EH (cell line): Measurements from ENCODE around the gene TNS1.
A peak's percentile ranks its signal among the peaks of the same experiment; 100 is the strongest.

Experiments
- DNase-seq: peaks from one replicate; pipeline ENCODE4 v3.0.0-alpha.2; 2015; ENCODE audit warnings: low read depth

The TNS1 gene

DNA sequence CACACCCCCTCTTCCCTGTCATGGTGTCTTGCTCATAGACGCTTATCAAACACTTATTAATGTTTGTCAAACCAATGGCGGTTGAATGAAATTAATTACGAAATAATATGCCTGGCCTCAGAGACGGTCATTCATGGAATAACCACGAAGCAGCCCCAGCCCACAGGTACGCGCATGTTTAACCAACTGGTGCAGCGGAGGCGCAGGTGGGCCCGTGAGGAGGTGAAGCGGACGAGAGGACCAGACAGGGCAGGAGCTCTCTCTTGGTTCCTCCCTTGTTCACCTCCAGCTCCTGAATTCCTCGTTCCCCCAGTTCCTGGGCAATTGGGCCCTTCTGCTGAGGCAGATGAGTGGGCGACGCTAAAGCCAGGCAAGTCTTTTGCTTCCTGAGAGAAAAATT is 169.8 kb downstream of the TNS1 start:
- no peak for DNase-seq

DNA sequence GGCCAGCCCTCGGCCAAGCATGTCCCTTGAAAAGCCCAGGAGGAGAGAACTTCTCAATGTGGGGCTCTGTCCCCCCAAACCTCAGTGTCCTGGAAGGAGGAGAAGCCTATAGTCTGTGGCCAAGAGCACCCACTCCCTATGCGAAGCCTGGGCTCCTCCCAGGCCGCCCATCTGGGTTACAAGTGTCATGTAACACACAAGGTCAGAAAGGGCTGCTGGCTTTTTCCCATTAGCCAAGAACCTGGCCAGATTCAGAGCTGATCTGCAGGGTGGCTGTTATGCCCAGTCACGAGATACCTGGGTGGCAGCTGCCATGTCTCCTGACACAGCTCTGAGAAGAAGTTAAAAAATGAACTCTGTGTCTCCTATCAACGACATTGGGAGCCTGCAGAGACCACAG is 170.7 kb downstream of the TNS1 start:
- no peak for DNase-seq

DNA sequence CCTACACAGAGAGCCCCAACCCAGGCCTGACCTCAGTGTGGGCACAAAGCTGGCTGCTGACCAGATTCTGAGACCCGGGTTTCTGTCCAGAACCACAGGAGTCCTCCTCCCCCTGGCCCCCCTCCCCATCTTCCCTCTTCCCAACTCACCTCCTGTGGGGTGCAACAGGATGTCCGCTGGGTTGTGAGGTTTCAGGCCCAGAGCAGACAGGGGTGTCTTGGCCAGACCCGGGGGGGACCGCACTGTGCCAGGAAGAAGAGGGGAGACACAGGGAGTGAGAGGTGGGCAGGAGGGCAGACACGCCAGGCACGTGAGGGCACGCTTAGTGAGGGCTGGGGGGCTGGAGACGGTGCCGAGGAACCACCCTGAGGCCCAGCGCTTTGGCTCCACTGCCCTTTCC is 171.5 kb downstream of the TNS1 start:
- DNase-seq: no peak

DNA sequence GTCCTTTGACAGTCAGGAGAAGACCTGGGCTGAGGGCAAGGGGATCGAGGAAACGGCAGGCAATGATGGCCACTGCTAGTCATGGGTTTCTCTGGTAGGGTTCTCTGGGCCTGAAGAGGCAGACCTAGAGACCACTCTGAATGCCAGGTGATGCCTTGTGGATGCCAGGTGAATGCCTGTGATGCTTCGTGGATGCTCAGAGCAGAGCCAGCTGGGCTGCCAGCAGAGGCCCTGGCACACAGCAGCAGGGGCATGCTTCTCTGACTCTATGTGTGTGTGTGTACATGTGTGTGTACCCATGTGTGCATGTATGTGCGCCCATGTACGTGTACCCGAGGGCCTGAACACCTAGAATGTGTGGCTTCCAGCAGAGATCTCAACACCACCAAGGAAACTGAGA is 172.0 kb downstream of the TNS1 start:
- DNase-seq: no peak

DNA sequence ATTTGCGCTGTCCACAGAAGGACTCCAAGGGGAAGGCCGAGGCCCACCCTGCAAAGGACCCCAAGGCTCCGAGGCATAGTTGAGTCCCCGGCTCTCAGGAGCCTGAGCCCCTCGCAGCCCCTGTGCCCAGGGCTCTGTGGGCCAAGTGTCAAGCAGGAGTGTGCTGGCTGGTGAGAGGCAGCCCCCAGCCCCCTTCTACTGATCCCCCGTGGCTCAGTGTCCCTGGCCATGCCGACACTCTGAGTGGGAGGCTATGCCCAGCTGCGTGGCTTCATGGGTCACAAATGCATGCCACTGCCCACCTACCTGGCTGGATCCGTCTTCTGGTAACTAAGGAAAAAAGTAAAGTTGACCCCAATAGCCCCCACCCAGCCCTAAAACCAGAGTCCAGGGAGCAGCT is 172.7 kb downstream of the TNS1 start:
- DNase-seq: no peak

DNA sequence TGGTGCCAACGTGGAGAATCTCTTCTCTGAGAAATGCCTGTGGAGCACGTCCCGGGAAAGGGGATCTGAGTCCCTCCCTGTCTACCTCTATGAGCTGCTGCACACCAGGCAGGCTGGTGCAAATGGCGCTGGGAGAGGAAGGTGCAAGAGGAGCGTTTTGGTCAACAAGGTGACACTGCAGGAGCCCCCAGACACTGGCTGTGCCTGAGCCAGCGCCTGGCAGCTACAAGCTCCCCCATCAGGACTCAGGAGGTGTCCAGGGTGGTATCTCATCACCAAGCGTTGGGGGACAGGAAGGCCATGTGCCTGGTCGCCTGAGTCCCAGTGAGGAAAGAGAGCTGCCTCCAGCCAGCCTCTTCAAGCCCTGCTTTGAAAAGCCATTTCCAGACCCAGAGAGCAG is 173.4 kb downstream of the TNS1 start:
- DNase-seq: no peak

DNA sequence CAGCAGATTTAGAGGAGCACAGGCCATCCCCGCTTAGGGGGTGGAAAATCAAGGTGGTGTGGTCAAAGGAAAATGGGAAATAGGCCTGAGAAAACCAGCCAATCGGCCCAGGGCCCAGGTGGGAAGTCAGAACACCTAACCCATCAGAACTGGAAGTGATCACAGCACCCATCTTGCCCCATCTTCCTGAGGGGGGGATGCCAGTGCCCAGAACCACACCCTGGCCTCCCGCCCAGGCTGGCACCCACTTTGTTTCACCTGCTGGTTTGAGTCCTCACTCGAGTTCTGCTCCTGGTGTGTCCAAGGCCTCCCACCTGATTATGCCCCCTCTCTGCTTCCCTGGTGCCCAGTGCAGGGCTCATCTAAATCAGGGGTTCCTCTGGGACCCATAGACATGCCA is 174.5 kb downstream of the TNS1 start:
- DNase-seq: no peak

DNA sequence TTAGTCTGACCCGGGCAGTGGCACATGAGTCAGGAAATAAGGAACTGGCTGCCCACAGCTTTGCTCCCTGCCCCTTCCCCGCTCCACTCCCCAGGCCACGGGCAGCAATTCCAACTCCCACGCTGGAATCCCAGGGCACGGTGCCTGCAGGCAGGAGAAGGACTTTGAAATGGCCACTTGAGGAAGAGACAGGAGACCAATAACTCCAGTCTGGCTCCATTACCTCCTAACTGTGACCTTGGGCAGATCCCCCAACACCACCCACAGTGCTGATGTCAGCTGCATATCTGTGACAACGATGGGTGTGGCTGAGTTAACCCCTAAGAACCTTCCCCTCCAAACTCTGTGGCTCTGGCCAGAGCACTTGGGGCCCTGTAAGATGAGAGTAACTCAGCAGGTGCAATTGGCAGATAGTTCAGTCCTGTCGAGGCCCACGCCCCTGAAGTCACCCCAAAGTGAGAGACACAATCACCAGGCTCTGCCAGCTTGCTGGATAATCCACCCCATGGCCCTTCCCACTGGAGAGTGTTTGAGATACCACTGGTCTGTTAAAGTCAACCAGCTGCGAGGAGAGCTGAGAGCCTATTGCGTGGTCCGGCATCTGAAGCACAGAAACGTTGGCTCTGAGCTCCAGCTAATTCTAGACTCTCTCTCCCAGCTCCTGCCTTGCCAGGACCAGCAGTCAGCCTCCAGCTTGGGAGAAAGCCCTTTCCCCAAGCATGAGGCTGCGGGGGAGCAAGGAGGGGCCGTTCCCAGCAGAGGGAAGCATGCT is 175.2 kb downstream of the TNS1 start:
- DNase-seq: peak; percentile 25

DNA sequence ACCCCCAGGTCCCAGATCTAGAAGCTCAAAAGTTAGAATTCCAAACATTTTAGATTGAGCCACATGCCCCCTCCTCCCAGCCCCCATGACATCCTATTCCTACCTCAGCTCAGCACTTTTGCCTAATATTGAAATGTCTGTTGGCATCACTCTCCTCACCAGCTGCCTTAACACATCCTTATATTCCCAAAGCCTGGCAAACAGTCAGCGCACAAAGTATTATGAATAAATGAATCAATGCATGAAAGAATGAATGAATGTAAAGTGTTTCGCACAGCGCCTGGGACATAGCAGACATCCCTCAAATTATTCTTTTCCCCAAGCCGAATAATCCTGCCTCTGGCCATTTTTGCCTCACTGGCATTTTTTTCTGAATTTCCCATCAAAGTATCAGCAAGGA is 175.8 kb downstream of the TNS1 start:
- DNase-seq: no peak

DNA sequence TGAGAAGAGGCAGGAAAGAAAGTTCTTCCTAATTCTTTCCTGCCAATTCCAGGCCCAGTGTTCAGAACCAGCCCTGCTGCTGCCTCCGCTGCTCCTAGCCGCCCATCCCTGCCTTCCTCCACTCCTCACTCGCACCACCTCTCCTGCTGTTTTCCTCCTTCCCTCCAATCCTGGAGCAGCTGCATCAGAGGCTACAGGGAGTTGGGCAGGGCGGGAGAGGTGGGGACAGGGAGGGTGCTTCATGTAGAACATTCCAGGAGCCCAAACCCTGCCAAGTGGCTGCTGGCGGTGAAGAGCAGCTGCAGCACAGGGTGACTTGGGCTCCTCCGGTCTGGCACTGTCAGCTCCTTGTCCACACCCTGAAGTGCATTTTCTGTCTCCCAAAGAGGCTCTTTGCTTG is 176.3 kb downstream of the TNS1 start:
- no peak for DNase-seq

DNA sequence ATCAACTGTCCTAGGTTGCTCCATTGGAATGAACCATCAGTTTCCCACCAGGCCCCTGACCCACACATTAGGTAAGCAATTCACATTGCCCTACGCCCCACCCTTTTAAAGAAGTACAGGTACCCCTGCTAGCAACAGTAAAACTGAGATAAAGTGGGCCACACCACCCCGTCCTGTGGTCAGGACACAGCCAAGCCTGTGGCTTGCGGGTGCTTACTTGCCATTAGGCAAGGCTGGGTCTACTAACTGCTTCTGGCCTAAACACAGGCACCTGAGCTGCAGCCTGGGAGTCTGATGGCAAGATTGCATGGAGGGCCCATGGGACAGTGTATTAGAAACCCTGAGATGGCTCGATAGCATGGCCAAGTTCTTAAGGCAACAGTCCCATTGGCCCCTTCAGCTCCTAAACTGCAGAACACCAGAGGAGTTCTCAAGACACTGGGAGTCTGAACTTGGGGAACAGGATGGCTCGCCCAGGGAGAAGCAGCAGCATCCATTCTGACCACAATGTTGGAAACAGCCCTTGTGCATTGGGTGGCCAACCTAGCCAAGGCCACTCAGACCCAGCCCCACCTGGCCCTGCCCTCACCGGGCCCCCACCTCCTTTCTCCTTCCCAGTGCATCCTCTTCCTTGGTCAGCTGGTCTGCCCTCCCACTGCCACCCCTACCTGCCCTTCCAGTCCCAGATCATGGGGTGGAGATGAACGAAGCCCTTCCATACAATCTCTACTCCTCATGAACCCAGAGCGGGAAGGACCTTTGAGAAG is 177.1 kb downstream of the TNS1 start:
- no peak for DNase-seq

DNA sequence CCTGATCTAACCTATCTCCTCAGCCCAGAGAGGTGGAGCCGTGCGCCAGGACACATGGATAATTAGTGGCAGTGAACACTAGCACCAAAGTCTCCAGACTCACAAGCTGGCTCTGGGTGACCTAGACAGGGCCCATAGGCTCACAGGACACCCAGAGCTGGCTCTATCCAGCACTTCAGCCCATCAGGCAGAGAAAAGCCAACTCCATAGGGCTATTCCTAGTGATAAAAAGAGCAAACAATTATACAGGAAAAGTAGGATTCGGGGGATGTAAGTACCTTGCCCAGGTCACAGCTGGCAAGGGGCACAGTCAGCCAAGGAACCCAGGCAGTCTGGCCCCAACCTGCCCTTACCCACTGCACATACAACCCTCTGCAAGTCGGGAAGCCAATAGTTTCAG is 178.6 kb downstream of the TNS1 start:
- no peak for DNase-seq

DNA sequence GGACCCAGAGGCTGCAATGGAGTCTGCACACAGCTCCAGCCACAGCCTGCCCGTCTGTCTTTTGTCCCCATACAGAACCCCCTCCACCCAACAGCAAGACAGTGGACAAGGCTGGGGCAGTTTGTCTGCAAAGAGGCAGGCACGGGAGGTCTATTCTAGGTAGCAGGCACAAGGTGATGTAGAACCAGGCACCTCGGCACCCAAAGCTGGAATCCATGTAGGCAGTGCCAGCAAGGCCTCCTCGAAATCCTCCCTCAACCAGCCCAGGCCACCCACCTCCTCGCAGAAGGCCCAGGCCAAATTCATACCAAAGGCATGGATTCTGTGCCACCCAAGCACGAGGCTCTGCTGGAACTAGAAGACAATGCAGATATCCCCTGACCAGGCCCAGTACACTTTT is 179.2 kb downstream of the TNS1 start:
- DNase-seq: no peak

DNA sequence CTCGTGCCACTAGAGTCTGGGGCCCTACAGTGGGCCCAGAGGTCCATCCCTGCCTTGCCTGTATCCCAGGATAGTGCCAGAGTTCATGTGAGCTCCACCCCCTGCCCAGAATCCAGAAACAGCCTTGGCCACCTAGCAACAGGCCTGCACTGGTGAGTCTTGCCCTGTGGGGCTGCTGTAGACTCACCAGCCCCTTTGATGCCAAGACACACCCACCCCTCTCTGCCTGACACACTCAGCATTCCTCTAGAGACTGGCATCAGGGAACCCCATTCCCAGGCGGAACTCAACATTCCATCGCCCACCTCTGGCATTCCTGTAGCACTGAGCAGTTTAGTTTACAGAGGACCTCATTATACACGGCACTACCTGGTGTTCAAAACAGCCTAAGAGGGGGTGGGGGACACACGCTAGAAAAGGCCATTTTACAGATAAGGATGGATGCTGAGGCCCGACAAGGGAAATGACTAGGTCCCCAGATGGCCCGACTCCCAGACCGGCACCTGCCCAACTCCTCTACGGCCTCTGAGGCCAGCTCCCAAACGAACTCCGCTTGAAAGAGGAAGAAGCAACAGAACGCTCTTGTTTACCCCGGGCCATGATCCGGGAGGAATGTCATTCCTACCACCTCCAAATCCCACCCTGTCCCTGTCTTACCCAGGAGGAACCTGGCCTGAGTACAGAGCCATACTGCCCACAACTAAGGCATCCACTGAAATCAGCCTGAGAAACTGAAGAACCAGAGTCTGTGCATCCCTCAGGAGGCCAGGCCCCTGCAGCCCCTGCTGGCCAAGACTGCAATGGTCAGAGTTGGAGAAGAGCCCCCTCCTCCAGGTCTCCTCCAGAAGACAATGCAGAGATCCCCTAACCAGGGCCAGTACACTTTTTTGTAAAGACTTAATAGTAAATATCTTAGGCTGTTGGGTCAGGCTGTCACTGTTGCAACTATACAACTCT is 180.2 kb downstream of the TNS1 start:
- DNase-seq: peak; percentile 38

DNA sequence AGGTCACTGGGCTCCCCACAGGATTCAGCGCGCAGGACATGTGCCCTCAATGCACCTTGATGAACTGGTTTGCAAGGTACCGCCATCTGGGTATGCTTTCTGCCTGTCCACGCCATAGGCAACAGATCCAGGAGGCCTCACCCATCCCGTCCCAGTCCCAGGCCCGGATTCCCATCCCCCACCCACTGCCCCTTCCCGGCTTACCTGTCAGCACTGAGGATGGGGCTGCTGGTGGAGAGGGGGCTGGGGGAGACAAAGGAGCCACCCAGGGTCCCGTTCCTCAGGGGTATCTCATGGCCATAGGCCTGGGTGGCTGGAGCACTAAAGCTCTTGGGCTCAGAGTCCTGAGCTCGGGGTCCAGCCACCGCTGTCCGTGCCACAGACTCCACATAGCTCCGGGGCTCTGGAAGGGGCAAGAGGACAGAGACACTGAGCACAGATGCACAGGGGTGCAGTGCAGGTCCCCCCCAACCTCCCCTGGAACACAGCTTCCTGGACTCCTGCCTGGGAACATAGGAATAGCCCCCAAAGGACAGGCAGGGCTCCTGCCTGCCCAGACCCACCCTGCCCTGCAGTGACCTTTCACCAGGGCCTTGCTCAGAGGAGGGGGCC is 181.2 kb downstream of the TNS1 start:
- no peak for DNase-seq

DNA sequence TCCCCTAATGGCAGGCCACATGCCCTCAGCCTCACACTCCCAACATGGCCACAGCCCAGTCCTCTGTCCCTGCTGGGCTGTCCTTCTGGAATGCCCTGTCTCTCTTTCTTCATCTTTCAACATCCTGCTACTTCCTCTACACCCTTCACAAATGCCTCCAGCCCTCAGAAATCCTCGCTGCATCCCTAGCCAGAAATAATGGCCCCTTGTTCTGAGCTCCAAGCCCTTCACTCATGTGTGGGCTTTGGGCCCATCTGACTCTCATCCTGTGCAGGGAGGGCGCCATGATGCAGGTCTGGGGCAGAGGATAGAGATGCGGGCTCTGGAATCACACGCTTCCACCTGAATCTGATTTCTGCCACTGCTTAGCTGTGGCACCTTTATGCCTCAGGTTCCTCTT is 181.9 kb downstream of the TNS1 start:
- DNase-seq: no peak

DNA sequence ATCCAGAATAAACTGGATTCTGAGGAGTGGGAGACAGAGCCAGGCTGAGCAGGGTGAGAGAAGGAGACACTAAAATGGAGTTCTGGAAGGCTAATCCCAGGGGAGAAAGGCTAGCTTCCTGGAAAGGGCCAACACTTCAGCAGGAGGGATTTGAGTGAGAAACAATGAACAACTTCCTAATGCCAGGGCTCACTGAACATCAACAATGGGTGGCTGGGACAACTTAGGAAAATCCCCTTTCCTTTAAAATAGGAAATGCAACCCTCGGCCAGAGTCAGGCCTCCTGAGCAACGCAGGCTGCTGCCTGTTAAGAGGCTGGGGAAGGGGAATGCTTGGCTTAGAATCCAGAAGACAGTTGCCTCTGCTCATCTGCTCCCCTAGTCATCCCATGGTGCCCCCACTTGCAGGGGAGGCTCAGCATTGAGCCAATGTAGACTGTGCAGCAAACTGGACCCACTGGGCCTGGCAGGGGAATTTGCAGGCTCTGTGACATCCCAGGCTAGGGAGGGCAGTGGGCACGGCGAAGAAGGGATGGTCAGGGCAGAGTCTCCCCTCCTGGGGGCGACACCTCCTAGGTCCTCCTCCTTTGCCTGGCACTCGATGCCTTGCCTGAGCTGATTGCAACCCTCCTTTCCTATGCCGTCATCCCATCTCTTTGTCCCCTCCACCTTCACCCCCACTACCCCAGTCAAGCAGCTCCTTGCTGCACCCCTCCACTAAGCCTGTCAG is 182.5 kb downstream of the TNS1 start:
- no peak for DNase-seq

DNA sequence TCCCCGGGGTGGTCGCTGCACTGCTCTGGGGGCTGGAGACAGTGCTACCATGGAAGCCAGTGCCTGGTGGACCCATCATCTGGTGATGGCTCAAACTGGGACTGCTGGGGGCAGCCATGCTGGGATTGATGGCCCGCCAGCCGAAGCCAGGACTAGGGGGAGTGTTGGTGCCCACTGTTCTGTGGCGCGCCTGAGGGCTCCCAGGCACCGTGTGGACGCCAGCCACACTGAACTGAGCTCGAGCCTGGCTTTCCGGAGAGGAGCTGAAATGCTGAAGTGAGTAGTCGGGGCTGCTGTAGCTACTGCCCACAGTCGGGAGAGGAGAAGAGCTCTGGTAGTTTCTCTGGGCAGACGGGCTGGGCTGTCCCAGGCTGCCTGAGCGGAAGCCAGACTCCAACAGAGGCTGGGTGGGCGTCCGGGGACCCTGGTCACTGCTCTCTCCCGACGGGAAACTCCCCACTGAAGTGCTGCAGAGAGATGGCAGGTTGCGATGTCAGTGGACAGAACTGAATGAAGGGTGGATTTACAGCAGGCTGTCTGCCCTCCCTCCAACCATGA is 184.4 kb downstream of the TNS1 start:
- DNase-seq: no peak

DNA sequence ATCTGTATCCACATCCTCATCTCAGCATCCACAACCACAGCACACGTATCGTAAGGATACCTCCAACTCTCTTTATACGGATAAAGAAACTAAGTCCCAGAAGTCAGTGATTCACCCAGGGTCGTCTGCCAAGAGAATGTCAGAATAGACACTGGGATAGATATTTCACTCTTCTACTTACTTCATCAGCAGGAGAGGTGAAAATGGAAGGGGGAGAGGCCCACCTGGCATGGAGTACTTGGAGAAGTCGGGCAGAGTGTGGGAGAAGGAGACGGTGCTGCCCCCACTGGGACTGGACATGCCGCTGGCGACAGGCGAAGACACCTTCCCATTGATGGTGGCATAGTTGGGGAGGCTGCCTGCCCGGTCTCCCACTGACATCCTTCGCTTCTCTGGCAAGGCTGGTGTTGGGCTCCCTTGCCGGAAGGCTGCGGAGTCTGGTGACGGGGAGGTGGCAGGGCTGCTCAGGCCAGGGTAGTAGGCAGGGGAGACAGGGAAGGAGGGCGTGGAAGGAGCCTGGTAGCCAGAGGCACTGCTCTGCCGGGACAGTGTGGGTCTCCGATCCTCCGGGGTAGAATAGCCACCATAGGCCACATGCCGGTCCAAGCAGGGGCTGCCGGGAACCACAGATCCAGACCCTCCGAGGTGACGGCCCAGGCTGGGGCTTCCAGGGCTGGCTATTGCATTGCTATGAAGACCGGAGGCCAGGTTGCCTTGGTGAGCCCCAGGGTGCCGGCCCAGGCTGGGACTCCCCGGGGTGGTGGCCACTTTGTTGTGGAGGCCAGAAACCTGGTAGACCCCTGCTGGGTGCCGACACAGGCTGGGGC is 185.1 kb downstream of the TNS1 start:
- no peak for DNase-seq

DNA sequence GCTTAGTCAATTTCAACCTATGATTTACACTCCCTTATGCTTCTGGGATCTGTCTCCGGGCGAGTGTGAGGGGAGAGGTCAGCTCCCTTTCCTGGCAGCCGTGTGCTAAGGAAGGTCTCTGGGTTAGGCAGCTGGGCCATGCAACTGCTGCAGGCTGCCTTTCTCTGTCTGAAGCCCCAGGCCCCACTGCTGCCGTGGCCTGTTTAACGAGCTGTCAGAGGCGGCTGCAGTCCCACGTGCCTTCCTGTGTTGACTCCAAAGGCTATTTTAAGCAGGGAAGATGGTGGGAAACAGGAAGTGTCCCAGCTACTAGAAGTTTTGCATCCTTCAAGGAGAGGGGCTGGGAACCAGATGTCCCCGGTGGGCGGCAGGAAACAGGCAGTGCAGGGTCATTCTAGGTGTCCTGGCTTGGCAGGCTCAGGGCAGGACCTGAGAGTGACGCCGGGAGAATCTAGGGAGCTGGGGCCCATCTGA is 186.4 kb downstream of the TNS1 start:
- peak; percentile 76 for DNase-seq
